HCT116 (cell line): ENCODE results near the gene PFKFB3.

Source experiments
- EZH2 ChIP-seq: fragments of 200-600 bp; sonication (generic); IDR thresholded peaks from 2 replicates; pipeline ENCODE4 v1.6.1; 2017; ENCODE audit warnings: antibody characterized with exemption, mixed run types
- ZFX ChIP-seq: fragments of 450-650 bp; IDR thresholded peaks from 2 replicates; pipeline ENCODE4 v1.6.1; 2017

- no peak for TF ChIP-seq ZFX
- TF ChIP-seq EZH2: no peak
Measured at GRCh38 chr10:6236349-6237198, 33.8 kb downstream of the PFKFB3 start.
